ENCODE data around the gene CXXC5. TPM values are rescaled to one million over a fixed set of nuclear protein-coding genes. Genes with fewer than 3 reads are reported as not detected.

Gene CXXC5
- total RNA-seq, 1 donor from 2014 or later, result 74.1 TPM

DNA sequence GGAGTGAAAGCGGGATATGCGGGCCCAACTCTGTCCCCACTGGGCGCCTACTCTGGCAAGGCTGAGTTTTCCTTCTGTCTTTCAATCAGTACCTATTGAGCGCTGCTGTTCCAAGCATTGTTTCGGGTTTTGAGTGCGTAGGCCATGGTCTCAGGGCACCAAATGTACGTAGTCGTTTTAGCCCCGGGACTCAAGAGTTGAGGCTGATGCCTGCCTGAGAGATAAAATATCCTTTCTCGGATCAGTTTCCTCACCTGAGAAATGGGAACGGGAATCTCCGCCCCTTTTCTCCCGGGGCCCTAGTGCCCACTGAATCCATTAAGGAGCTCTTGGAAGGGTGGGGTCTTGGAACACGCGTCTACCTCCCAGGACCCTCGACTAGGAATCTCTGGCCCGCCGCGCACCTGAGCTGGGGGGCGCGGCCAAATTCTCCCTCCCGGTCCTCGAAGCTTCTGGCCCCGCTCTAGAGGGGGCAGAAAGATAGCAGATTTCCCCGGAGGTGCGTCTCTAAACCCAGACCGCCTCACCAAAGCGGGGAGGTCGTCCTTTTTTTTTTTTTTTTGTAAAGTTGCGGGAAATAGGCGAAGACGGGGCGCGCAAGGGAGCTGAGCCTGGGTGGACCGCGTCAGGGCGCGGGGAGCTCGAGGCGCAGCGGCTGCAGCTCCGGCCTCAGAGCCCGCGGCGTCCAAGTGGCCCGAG, 494 bp upstream of the CXXC5 start:
- intact Hi-C loops (cut with DNase I), result loop anchor here (1.0 kb wide), 1 partner anchor 9 kb away; no protein-coding TSS in a partner anchor
- ATAC-seq (no peak), DNase-seq (ENCODE audit: missing footprints) (peak; percentile 11)

DNA sequence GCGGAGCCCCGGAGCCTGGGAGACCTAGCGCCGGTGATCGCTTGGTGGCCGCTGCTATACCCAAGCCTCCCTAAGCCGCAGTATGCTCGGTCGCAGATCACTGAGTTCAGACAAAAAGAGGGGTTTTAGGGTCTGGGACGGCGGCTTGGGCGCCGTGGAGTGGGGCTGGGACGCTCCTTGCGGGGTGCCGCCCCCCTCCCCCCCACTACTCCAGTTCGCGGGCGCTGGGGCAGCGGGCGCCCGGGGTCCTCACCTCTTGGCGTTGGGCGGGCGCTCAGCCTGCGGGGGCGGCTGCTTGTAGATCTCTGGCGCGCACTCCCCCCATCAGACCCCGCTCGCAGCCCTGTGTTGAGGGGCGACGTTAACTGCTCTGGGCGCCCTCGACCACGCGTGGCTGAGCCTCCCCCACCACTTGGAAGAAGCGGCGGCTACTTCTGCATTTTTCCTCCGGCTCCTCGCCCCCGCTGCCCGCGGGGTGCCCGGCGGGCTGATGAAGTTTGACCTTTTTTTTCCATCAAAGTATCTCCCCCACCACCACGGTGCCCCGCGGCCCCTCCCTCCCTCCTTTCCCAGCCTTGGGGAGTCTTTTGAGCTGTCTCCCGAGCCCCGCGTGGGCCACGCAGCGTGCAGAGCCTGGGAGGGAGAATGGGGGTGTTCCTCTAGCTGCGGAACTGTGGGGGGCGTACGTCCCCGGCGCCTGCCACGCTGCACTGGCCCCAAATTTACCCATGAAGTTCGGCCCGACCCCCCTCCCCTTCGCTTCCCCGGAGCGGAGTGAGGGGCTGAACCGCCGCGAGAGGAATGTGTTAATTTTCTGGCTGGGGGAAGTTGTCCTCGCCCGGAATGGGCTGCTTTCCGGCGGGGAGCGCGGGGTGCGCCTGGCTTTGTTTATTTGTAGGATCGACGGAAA, 1.2 kb downstream of the CXXC5 start:
- ATAC-seq (no peak), DNase-seq (ENCODE audit: missing footprints) (peak; percentile 74)
- intact Hi-C loops (cut with DNase I), result no loop called here

GRCh38 chr5:139650031-139650688, 2.0 kb downstream of the CXXC5 start:
- DNase-seq (ENCODE audit: missing footprints) (peak; percentile 74), ATAC-seq (no peak)
- intact Hi-C loops (cut with DNase I), result loop anchor here (2.0 kb wide), 1 partner anchor 37 kb away; no protein-coding TSS in a partner anchor

- DNase-seq (ENCODE audit: missing footprints) (peak; percentile 59), ATAC-seq (no peak)
- intact Hi-C loops (cut with DNase I), result loop anchor here (2.0 kb wide), 1 partner anchor 36 kb away; no protein-coding TSS in a partner anchor
Observed at GRCh38 chr5:139650689-139651042, 2.5 kb downstream of the CXXC5 start.

- intact Hi-C loops (cut with DNase I), result loop anchor here (2.0 kb wide), 1 partner anchor 36 kb away; no protein-coding TSS in a partner anchor
- DNase-seq (ENCODE audit: missing footprints) (peak; percentile 77), ATAC-seq (peak; percentile 47)
Observed at GRCh38 chr5:139651043-139651834, 3.1 kb downstream of the CXXC5 start.

DNA sequence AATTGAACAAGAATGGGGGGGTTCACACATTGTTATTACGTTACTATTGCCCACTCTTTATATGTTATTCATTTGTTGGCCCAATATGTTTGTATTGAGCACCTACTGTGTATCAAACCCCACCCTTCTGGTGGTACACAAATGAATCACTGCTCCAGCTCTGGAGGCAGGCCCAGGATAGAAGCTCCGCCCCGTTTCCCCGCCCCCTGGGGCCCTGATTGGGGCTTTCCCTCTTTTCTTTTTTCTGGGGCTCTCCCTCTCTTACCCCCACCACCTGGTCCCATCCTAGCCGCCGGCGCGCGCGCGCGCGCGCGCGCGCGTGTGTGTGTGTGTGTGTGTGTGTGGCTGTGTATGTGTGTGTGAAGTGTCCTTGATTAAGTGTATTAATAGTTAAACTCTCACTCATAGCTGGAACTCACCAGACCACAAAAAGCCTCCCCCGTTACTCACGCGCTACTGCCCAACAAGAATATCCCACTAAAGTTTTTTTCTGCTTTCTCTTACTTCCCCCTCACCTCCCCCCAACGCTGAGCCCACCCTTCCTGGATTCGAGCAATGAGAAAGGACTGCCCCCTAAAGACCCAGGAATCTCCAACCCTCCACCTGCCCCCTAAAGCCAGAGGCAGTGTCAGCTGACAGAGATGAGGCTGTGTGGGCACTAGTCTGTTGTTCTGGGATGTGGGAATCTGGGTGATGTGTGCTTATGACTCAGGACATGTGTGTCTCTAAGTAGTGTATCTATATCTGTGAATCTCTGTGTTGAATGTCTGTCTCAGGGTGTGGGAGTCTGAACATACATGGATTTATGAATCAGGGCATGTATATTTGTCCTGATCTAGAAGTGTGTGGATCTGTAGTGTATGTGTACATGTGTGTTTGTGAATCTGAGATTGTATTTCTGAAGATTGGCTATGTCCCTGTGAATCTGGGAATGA, 4.0 kb downstream of the CXXC5 start:
- DNase-seq (ENCODE audit: missing footprints), result peak; percentile 77
- intact Hi-C loops (cut with DNase I), result loop anchor here (2.0 kb wide), 1 partner anchor 35 kb away; no protein-coding TSS in a partner anchor
- peak; percentile 14 for ATAC-seq

GRCh38 chr5:139652788-139653241, 4.7 kb downstream of the CXXC5 start:
- intact Hi-C loops (cut with DNase I), result no loop called here
- DNase-seq (ENCODE audit: missing footprints), result no peak
- ATAC-seq, result no peak

GRCh38 chr5:139653616-139654015, 5.5 kb downstream of the CXXC5 start:
- DNase-seq (ENCODE audit: missing footprints), result peak; percentile 42
- ATAC-seq, result no peak
- intact Hi-C loops (cut with DNase I), result no loop called here

DNA sequence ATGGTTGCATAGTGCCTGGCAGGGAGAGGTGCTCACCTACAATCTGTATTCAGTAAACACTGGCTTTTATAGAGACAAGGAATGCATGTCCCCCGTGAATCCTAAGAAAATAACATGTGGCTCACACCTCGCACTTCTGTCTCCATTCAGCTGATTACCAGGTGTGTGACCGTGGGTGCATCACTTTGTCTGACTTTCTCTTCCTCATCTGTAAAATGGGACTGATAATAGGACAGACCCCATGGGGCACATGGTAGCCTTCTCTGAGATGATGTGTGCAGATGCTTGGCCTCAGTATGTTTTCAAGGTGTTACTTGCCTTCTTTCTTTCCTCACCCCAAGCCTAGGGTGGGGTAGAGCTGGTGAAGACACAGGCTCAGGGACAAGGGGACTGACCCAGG, 6.3 kb downstream of the CXXC5 start:
- intact Hi-C loops (cut with DNase I), result no loop called here
- DNase-seq (ENCODE audit: missing footprints) (peak; percentile 6), ATAC-seq (no peak)

DNA sequence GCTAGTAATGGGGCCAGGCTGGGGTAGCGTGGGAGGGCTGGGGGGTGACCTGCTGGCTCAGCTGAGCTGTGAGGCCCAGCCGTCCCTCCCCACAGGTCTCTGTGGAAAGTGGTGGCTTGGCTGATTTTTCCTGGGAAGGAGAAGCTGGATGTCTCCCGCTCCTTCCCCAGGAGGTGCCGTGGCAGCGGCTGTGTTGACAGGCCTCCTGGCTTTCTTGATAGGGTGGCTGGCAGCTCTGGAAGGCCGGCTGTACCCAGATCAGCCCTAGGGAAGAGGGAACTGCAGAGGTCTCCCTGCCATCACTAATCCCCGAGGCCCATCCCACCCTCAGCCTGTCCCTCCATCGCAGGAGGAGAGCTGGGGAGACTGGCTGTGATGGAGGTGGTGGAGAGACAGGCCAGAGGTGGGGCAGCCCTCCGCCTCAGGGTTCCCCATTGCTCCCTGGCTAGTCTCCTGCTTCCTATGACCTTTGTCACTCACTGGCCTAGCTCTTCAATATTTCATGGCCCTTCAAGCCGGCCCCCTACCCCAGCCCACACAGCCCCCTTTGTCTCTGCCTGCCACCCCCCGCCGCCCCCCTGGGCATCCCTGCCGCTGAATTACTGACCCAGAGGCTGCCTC, 6.8 kb downstream of the CXXC5 start:
- ATAC-seq (peak; percentile 12), DNase-seq (ENCODE audit: missing footprints) (peak; percentile 63)
- intact Hi-C loops (cut with DNase I), result no loop called here

DNA sequence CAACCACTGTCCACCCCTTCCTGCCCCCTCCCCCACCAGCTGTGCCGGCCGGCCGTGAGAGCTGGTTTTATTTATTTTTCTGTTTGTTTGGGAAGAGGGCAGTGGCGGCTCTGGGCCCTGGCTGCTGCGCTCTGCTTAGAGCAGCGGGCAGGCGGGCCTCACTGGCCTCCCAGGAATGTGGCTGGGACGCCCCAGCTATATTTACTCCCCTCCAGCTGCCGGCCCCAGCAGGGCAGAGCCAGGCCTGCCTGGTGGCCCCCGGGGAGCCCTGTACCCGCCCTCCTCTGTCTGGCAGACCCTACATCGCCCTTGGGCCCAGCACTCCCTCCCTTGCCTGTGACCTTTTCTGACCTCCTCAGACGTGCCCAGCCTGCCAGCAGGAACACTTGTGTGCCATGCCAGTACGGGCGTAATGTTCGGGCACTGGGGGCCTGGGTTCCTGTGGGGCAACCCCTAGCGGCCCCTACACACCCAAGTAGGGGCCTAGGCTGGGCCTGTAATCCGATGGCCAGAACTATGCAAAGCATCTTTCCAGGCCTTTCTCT, 7.7 kb downstream of the CXXC5 start:
- intact Hi-C loops (cut with DNase I), result no loop called here
- DNase-seq (ENCODE audit: missing footprints) (peak; percentile 85), ATAC-seq (peak; percentile 65)

DNA sequence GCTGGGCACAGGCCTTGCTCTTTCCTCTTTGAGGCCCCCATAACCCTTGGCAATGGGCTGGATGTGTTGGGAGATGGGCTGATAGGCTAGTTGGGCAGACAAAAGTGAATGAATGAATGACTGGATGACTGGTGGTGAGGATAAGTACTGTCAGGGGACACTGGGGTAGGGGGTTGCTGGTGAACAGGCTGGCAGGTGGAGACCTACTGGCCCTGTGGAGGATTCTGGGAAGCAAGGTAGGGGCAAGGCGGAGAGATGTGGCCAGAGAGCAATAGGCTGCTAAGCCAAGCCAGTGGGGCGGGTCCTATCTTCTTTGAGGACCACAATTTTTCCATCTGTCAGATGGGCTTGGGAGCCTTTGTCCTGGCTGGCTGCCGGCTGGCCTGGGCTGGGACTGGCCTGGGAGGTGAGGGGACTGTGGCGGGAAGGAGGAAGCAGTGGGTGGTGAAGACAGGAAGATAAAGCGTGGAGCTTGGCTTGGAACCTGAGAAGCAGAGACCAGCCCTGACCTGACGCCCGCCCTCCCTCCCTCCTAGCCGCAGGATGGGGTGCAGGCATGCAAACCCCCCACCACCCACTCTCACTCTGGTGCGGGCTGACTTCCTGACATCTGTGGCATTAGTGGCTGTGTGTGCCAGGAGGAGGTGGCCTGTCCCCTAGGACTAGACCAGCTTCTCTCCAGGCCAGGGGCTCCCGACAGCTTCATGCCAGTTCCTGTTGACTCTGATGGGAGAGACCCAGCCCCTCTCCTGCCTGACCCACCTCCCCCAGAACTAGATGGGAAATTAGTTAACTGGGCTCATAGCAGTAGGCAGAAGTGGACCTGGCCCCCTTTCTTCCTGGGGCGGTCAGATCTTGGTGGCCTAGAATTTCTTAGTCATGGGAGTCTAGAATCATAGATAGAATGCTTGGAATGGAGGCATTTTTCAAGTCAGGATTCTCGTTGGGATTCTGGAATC, 9.5 kb downstream of the CXXC5 start:
- no peak for ATAC-seq
- no peak for DNase-seq (ENCODE audit: missing footprints)
- intact Hi-C loops (cut with DNase I), result no loop called here

- intact Hi-C loops (cut with DNase I), result no loop called here
- DNase-seq (ENCODE audit: missing footprints) (no peak), ATAC-seq (no peak)
Observed at GRCh38 chr5:139658501-139658927, 10.4 kb downstream of the CXXC5 start.

- intact Hi-C loops (cut with DNase I), result no loop called here
- ATAC-seq, result peak; percentile 8
- DNase-seq (ENCODE audit: missing footprints), result peak; percentile 72
Observed at GRCh38 chr5:139658928-139659667, 10.9 kb downstream of the CXXC5 start.

DNA sequence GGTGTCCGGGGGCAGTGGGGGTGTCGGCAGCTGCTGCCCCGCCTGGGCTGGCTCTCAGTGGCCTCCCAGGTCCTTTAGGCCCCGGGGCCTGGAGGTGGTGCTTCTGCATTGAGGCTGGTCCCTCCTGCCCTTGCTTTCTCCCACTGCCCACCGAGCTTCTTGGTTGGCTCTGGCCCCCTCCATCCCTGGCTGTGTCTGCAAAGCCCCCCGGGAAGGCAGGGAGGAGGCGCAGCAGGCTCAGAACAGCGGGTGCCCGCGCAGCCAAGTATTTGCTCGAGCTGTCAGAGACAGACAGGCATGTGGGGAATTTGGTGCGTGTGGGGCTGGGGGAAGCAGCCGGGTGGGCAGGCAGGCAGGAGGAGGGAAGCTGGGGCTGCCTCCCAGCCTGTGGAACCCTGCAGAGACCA, 11.5 kb downstream of the CXXC5 start:
- intact Hi-C loops (cut with DNase I), result no loop called here
- ATAC-seq, result peak; percentile 1
- DNase-seq (ENCODE audit: missing footprints), result no peak

All from Right ventricle myocardium inferior (tissue), 1 donor.